Heart left ventricle (tissue), 13 donors: ENCODE data around the gene FXR1.

Experiments
- CTCF ChIP-seq, 12 donors: fragments of 200-600 bp; sonication (generic) in 4 of 12; IDR thresholded peaks; one replicate each; pipeline versions ENCODE4 v1.5.0 to v1.8.0; 2018 to 2022; ENCODE audit warnings: antibody characterized with exemption in 12 of 12, mild to moderate bottlenecking in 5 of 12
- POLR2A ChIP-seq, 2 donors: fragments of 450-650 bp; IDR thresholded peaks; one replicate each; pipeline ENCODE4 v1.6.1; 2017; ENCODE audit warnings: antibody characterized with exemption in 2 of 2, mild to moderate bottlenecking in 2 of 2, moderate library complexity in 2 of 2
- donor health status: ischemic (EF 13 %, LVEDD 7.1; RV severe dilation, severe dysfunction).
- donor health status: DM: no; HTN: yes; CAD: no.
- donor health status: DM: no; HTN: no; CAD: no.
- donor health status: ischemic (EF 25% LVEDD 6.9; RV normal size, moderate dysfunction).
- donor health status: ischemic (EF 25% LVEDD 5.7; RV mildly dilated, moderate dysfunction).
- donor health status: ischemic (EF 35%, LVEDD 5.7; RV mildly dilated, moderate dysfunction).
- donor health status: nonischemic (EF 11% LVEDD 7.7; RV severe dilation, severe dysfunction).
- donor health status: DM: yes; HTN: yes; CAD: no.
- donor health status: PGD.
- donor health status: ischemic (EF 29% LVEDD 5.4; RV normal size, mild dysfunction).
- donor health status: nonischemic (EF 23%, LVEDD 6.1; RV moderate dilation, normal function).

GRCh38 chr3:180996415-180996932 lies 84.0 kb downstream of the FXR1 start:
- no peak for TF ChIP-seq CTCF (IDR thresholded peaks at IDR 0.05)
- TF ChIP-seq POLR2A (IDR thresholded peaks at IDR 0.05), result no peak
